Prostate gland (tissue), 2 donors: Measurements from ENCODE around the gene TMTC2. TPM values are rescaled to one million over a fixed set of nuclear protein-coding genes. Genes with fewer than 3 reads are reported as not detected.

Experiments used
- DNase-seq: peaks from one replicate; pipeline ENCODE4 v3.0.0-alpha.2; 2019; ENCODE audit warnings: low spot score
- H3K27ac ChIP-seq, 2 donors: fragments of 200-600 bp; sonication (generic); 2 replicates each; pipeline ENCODE4 v1.5.1; 2017 to 2019
- H3K27me3 ChIP-seq: fragments of 200-600 bp; sonication (generic); replicated peaks from 2 replicates; pipeline ENCODE4 v1.5.1; 2019; ENCODE audit not compliant: insufficient read depth
- H3K36me3 ChIP-seq, 2 donors: fragments of 200-600 bp; sonication (generic); 1 replicate in 1 of 2; 2 replicates in 1 of 2; pipeline versions ENCODE4 v1.5.1 to v1.8.1; 2017 to 2019
- H3K4me1 ChIP-seq: fragments of 200-600 bp; sonication (generic); replicated peaks from 2 replicates; pipeline ENCODE4 v1.5.1; 2019
- H3K4me3 ChIP-seq, 2 donors: fragments of 200-600 bp; sonication (generic); 2 replicates each; pipeline ENCODE4 v1.5.1; 2017 to 2019
- H3K9me3 ChIP-seq: fragments of 200-600 bp; sonication (generic); 2 replicates; pipeline ENCODE4 v1.5.1; 2017
- CTCF ChIP-seq, 4 experiments: fragments of 200-600 bp in 2 of 4; fragments of 450-650 bp in 2 of 4; sonication (generic) in 2 of 4; IDR thresholded peaks; 1 replicate in 3 of 4; 2 replicates in 1 of 4; pipeline ENCODE4 v1.5.1; 2016 to 2019; ENCODE audit warnings: antibody characterized with exemption in 4 of 4, mild to moderate bottlenecking in 2 of 4, moderate library complexity in 2 of 4
- POLR2A ChIP-seq: fragments of 450-650 bp; IDR thresholded peaks from one replicate; pipeline ENCODE4 v1.6.1; 2016; ENCODE audit warnings: antibody characterized with exemption, mild to moderate bottlenecking
- POLR2AphosphoS5 ChIP-seq: sonication (generic); formaldehyde crosslinking; IDR thresholded peaks from one replicate; pipeline ENCODE4 v1.6.1; 2017; ENCODE audit warnings: antibody characterized with exemption
- WGBS: methylation state at CpG from one replicate; pipeline ENCODE4 v1.1.5; 2018; 5-methylcytosine and 5-hydroxymethylcytosine counted together
- intact Hi-C: fragments of 100-400 bp; cut with DNase I; formaldehyde crosslinking; loops from one replicate; pipeline ENCODE4 v1.14.2; 2022
- total RNA-seq, 2 donors: library from RNA; depleted of rRNA; stranded (reverse); fragments of >200 nt; gene quantifications; one replicate each; pipeline ENCODE4 v1.1.0, GENCODE V29; 2016

TMTC2 gene
- total RNA-seq, 2 donors from 2014 or later: 19.0 to 30.7 TPM

GRCh38 chr12:82966001-82966559, 279.4 kb downstream of the TMTC2 start:
- WGBS: 74% methylated on average over 2 of the region's 2 CpGs
- intact Hi-C loops: no loop called here
- H3K4me1 ChIP-seq: no peaks in the 10 kb centered on the region

DNA sequence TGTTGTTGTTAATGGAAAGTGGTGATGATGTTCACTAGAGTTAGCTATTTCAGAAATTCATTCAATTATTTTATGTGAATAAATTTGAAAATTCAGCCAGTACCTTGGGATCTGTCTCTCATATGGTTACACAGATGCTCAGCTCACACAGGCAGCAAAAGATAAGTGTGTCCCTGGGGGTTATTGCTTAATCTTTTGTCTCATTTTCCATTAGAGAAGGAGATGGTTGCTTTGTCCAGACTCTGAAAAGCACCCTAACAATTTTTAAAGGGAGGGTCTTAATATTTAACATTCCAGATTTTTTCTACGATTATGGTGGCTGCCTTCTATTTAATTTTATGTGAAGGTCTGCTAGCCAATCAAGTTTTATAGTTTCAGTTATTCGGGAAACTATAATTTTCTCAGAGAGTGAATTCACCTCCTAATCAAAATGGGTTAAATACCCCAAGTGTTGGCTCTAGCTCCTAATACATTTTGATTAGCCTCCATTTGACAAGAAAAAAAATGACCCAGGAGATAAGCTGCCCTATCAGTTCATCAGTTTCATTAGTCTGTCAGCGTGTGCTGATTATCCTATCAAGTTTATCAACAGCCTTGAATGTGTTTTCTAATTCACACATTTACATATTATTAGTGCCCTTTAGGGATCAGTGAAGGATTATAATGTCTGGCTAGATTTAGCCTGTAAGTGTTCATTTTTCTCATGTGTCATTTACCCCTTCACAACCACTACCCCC, 282.1 kb downstream of the TMTC2 start:
- intact Hi-C loops: no loop called here
- no peak for DNase-seq
- 95% methylated on average over 3 of the region's 3 CpGs for WGBS
- TF ChIP-seq POLR2A (no peak), CTCF (IDR thresholded peaks at IDR 0.05) (no peak), POLR2AphosphoS5 (no peak)
- H3K36me3 ChIP-seq: no peaks in the 10 kb centered on the region
- H3K4me3 ChIP-seq: no peak overlapping the region
- no peaks in the 10 kb centered on the region for H3K4me1 ChIP-seq
- H3K27me3 ChIP-seq: no peaks in the 10 kb centered on the region
- H3K9me3 ChIP-seq: no peaks in the 10 kb centered on the region
- H3K27ac ChIP-seq: no peak overlapping the region

More at GRCh38 chr12:82966001-82966559, 279.4 kb downstream of the TMTC2 start:
- DNase-seq: no peak
- H3K36me3 ChIP-seq: no peaks in the 10 kb centered on the region
- TF ChIP-seq CTCF (IDR thresholded peaks at IDR 0.05) (no peak), POLR2AphosphoS5 (no peak), POLR2A (no peak)
- H3K27me3 ChIP-seq: no peaks in the 10 kb centered on the region
- no peak overlapping the region for H3K27ac ChIP-seq
- no peak overlapping the region for H3K4me3 ChIP-seq
- H3K9me3 ChIP-seq: no peaks in the 10 kb centered on the region

DNA sequence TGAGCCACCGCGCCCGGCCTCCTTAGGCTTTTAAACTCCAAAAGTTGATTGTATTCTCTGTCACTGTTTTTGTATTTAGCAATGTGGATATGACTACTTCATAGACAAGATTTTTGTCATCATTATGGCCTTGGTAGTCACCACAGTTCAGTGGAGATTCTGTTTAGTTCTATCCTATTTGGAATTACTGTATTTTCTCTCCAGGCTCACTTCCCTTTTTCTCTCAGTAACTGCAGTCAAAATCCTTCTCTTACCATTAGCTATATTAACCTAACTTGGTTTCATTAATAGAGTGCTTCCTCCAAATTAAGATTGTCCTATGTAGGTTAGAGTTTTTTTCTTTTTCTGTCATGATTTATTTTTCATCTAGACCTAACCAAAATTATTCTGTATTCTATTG, 283.9 kb downstream of the TMTC2 start:
- intact Hi-C loops: no loop called here
- DNase-seq: no peak
- Histone ChIP-seq H3K4me3 (no peak overlapping the region), H3K27me3 (no peaks in the 10 kb centered on the region), H3K4me1 (no peaks in the 10 kb centered on the region), H3K9me3 (no peaks in the 10 kb centered on the region), H3K27ac (no peak overlapping the region), H3K36me3 (no peaks in the 10 kb centered on the region)
- TF ChIP-seq CTCF (IDR thresholded peaks at IDR 0.05): no peak
- TF ChIP-seq POLR2AphosphoS5: no peak
- TF ChIP-seq POLR2A: no peak
- 92% methylated on average over 3 of the region's 3 CpGs for WGBS

GRCh38 chr12:82971584-82971983, 284.9 kb downstream of the TMTC2 start:
- no peak overlapping the region for H3K4me3 ChIP-seq
- H3K27me3 ChIP-seq: no peaks in the 10 kb centered on the region
- 83% methylated on average over 4 of the region's 4 CpGs for WGBS
- H3K4me1 ChIP-seq: no peaks in the 10 kb centered on the region
- no peak overlapping the region for H3K27ac ChIP-seq
- no peaks in the 10 kb centered on the region for H3K9me3 ChIP-seq
- no peak for TF ChIP-seq POLR2AphosphoS5
- no peak for TF ChIP-seq CTCF (IDR thresholded peaks at IDR 0.05)
- TF ChIP-seq POLR2A: no peak
- no peaks in the 10 kb centered on the region for H3K36me3 ChIP-seq
- DNase-seq: no peak
- intact Hi-C loops: no loop called here

GRCh38 chr12:82972624-82973023, 285.9 kb downstream of the TMTC2 start:
- TF ChIP-seq CTCF (IDR thresholded peaks at IDR 0.05): no peak
- no peak for TF ChIP-seq POLR2A
- no peak for TF ChIP-seq POLR2AphosphoS5
- no peaks in the 10 kb centered on the region for H3K9me3 ChIP-seq
- no peaks in the 10 kb centered on the region for H3K4me1 ChIP-seq
- no peaks in the 10 kb centered on the region for H3K36me3 ChIP-seq
- no peak overlapping the region for H3K4me3 ChIP-seq
- intact Hi-C loops: no loop called here
- H3K27me3 ChIP-seq: no peaks in the 10 kb centered on the region
- DNase-seq: no peak
- no peak overlapping the region for H3K27ac ChIP-seq
- 89% methylated on average over 3 of the region's 3 CpGs for WGBS
